Measurements from ENCODE around the gene CFAP97D2. TPM values are rescaled to one million over a fixed set of nuclear protein-coding genes. Genes with fewer than 3 reads are reported as not detected.
"Not testable (repeated sequence)": the region's sequence is repeated elsewhere in the genome, so short reads cannot be mapped to it uniquely, and the experiment has no call there.

Gene CFAP97D2
- total RNA-seq, 6 experiments from 2014 or later = not detected

GRCh38 chr13:114260814-114261213 is 81.8 kb downstream of the CFAP97D2 start:
- H3K4me1 ChIP-seq = no peaks in the 10 kb centered on the region
- DNase-seq = no peak
- WGBS (ENCODE audit: insufficient coverage, low coverage, low lambda C conversion rate, missing lambda C conversion rate) = 83% methylated on average over 3 of the region's 3 CpGs
- no peaks in the 10 kb centered on the region for H3K27me3 ChIP-seq
- ATAC-seq = no peak
- H3K27ac ChIP-seq = no peak overlapping the region
- TF ChIP-seq CTCF (IDR thresholded peaks at IDR 0.05) (no peak), POLR2A (IDR thresholded peaks at IDR 0.05) (no peak)
- no peak overlapping the region for H3K4me3 ChIP-seq
- peaks cover 5 to 95% (median 49%) of the 10 kb centered on the region in 4 donors for H3K36me3 ChIP-seq
- H3K9me3 ChIP-seq = no peaks in the 10 kb centered on the region
- intact Hi-C loops (cut with DNase I) = no loop called here

GRCh38 chr13:114261328-114261965 is 82.4 kb downstream of the CFAP97D2 start:
- DNase-seq = no peak
- 79% methylated on average over 3 of the region's 3 CpGs for WGBS (ENCODE audit: insufficient coverage, low coverage, low lambda C conversion rate, missing lambda C conversion rate)
- Histone ChIP-seq H3K36me3 (peaks cover 5 to 95% (median 53%) of the 10 kb centered on the region in 4 donors), H3K4me1 (no peaks in the 10 kb centered on the region), H3K9me3 (no peaks in the 10 kb centered on the region), H3K4me3 (no peak overlapping the region), H3K27ac (no peak overlapping the region), H3K27me3 (no peaks in the 10 kb centered on the region)
- TF ChIP-seq CTCF (IDR thresholded peaks at IDR 0.05) (no peak), POLR2A (IDR thresholded peaks at IDR 0.05) (no peak)
- ATAC-seq = no peak
- intact Hi-C loops (cut with DNase I) = no loop called here

- H3K9me3 ChIP-seq = no peaks in the 10 kb centered on the region
- DNase-seq (no peak), ATAC-seq (no peak)
- no peak overlapping the region for H3K4me3 ChIP-seq
- WGBS (ENCODE audit: insufficient coverage, low coverage, low lambda C conversion rate, missing lambda C conversion rate) = 68% methylated on average over 5 of the region's 5 CpGs
- H3K27me3 ChIP-seq = no peaks in the 10 kb centered on the region
- TF ChIP-seq CTCF (IDR thresholded peaks at IDR 0.05) (no peak), POLR2A (IDR thresholded peaks at IDR 0.05) (no peak)
- H3K36me3 ChIP-seq = peaks cover 5 to 92% (median 47%) of the 10 kb centered on the region in 4 donors
- intact Hi-C loops (cut with DNase I) = no loop called here
- no peaks in the 10 kb centered on the region for H3K4me1 ChIP-seq
- H3K27ac ChIP-seq = no peak overlapping the region
Measured at GRCh38 chr13:114263578-114263977, 84.5 kb downstream of the CFAP97D2 start.

GRCh38 chr13:114264313-114264712 is 85.3 kb downstream of the CFAP97D2 start:
- H3K4me1 ChIP-seq; H3K4me3 ChIP-seq; DNase-seq; H3K27me3 ChIP-seq; ATAC-seq; H3K9me3 ChIP-seq; intact Hi-C loops (cut with DNase I); H3K27ac ChIP-seq: not testable (repeated sequence)
- peaks cover 5 to 91% (median 49%) of the 10 kb centered on the region in 4 donors for H3K36me3 ChIP-seq
- WGBS (ENCODE audit: insufficient coverage, low coverage, low lambda C conversion rate, missing lambda C conversion rate) = 96% methylated on average over 9 of the region's 13 CpGs

- Histone ChIP-seq H3K9me3 (no peaks in the 10 kb centered on the region), H3K4me1 (no peaks in the 10 kb centered on the region), H3K27ac (no peak overlapping the region), H3K4me3 (no peak overlapping the region), H3K36me3 (peaks cover 5 to 87% (median 44%) of the 10 kb centered on the region in 4 donors), H3K27me3 (no peaks in the 10 kb centered on the region)
- intact Hi-C loops (cut with DNase I) = no loop called here
- WGBS (ENCODE audit: insufficient coverage, low coverage, low lambda C conversion rate, missing lambda C conversion rate) = 90% methylated on average over 8 of the region's 8 CpGs
- TF ChIP-seq CTCF (IDR thresholded peaks at IDR 0.05) (no peak), POLR2A (IDR thresholded peaks at IDR 0.05) (no peak)
- ATAC-seq (no peak), DNase-seq (no peak)
Measured at GRCh38 chr13:114264886-114265611, 86.0 kb downstream of the CFAP97D2 start.

All from right lobe of liver (tissue), 6 donors.